Stimulated activated CD8-positive, alpha-beta memory T cell treated with anti-CD3 and anti-CD28 coated beads, Interleukin-15, amount 100 ng/mL, for 4 hours (primary cell): ENCODE data around the gene RNF26.
"Not testable (repeated sequence)": the region's sequence is repeated elsewhere in the genome, so short reads cannot be mapped to it uniquely, and the experiment has no call there.

ENCODE experiments used
- DNase-seq, 2 donors: peaks; one replicate each; pipeline ENCODE4 v3.0.0-alpha.2; 2020; ENCODE audit warnings: low read depth in 2 of 2

Gene RNF26

DNA sequence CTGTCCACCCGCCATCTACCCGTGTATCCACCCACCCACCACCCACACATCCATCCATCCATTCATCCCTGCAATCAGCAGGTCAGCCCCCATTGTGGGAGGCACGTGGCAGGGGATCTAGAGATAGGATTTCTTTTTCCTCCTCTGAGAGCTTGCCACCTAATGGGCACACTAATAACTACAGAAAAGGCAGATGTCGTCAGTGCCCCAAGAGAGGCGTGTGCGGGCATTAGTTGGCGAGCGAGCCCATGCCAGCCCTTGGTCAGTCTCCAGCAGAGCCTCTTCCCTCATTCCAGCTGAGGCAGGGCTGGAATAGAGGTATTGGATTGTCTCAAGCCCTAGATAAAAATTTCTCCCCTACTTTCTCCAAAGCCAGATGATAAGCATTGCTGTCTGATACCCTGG lies 37.5 kb downstream of the RNF26 start:
- no peak for DNase-seq

DNA sequence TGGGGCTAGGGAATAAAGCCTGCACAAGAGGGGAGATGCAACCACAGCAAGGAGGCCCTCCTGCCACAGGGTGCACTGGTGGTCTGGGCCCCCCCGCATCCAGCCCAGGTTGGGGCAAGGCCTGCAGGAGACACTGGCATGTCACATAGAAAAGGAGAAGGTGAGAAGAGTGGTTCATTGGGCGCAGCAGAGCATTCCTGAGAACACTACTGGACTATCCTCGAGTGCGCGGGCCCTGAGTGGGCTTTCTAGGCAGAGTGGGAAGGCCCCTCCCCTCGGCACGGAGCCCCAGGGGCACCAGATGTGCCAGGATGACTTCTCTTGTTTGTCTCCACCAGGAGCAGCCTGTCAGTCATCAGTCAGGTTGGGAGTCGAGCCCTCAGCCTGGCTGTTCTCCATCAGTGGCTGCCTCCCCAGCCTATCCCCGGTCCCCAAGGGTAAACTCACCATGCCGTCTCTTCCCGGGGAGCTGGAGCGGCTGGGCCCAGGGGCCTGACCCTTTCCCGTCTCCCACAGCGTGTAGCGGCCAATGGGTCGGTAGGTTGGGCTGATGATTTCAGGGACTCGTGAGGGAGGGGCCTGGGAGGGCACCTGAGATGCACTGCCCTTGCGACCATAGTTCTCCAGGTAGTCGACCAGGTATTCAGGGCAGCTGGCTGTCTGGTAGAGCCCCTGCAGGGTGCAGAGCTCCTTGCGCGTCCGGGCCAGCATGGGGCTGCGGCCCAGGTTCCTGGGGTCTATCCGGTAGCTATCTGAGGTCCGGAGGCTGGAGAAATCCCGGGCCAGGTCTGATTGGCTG lies 38.1 kb downstream of the RNF26 start:
- no peak for DNase-seq

DNA sequence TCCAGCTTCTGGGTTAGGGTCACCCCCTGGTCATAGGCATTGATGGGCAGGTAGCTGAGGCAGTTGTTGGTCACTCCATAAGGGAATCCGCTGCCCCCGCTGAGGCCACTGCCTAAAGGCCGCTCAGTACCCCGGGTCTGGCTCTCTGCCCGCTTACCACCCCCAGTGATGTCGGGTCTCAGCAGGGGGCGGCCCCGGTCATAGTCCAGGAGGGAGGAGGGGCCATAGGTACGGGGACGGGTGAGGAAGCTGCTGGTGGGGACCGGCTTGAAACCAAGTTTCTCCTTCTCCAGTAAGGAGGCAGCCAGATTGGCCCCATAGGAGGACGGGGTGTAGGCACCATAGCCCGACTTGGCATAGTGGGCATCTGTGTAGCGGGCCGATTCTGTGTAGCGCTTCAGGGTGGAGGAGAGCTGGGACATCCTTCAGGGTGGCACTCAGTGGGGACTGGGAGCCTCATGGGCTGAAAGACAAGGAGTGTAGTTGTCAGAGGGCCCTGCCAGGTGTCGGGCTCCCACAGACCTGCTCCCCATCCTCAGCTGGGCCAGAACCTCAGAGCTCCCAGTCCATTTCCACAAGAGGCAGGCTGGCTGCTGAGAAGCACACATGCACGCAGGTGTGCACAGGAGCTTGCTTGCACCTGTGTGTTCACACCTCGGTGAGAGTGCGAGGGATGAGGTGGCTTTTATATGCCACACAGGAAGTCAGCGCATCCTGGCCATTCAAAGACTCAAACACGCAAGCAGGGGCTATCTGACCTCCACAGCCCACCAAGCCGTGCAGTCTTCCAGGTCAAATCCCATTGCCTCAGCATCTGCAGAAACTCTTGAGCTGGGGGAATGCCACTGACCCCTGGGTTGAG lies 39.0 kb downstream of the RNF26 start:
- no peak for DNase-seq

DNA sequence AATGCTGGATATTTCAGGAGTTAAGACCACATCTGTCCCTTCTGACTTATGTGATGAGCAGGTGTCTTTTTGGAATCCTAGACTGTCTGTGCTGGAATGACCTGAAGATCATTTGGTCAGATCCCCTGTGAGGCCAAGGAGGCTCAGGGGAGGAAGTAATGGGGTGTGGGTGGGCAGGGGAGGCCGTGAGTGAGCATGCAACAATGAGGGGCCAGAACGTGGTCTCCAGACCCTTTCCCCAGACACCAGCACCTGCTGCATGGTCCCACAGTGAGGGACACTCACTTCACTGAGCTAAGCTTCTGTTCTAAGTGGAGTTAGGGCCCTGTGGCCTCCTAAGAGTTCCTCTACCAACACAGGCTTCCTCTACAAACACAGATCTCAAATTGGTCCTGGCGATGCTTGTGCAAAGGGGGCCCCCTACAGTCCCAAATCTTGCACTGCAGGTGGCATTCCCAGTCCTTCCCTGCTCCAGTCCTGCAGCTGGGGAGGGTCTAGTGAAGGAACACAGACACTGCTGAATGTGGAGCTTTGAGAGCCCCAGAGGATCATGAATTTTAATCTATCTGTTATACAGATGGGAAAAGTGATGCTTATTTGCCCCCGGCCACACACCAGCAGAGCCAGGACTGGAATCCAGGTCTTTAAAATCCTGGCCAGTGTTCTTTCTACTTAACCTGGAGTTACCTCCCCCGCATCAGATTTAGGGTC lies 39.7 kb downstream of the RNF26 start:
- DNase-seq: no peak

DNA sequence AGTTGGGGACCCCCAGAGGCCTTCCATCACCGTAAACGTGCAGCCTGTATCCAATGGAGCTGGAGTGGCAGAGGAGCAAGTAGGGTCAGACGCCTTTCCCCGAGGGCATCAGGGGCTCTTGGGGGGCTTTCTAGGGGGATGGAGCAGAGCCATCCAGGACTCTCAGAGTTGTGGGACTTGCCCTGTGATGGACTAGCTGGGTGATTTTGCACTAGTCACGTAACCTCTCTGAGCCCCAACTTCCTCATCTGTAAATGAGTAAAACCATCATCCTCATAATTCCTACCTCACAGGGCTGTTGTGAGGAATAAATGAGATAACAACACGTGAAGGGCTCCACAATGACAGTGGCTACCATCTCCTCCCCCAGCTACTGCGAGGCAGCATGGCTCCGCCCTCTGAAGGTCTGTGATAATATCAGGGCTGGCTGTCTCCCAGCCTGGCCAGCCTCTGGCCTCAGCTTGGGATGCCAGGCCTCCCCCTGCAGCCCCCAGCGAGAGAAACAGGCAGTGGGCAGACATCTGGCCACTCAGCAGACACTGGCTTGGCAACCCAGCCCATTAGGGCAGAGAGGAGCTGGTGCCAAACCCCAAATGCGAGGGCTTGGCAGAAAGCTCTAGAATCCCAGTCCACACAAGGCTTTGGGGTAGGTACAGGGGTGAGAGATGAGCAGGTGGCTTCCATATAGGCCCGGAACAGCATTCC lies 40.5 kb downstream of the RNF26 start:
- no peak for DNase-seq

DNA sequence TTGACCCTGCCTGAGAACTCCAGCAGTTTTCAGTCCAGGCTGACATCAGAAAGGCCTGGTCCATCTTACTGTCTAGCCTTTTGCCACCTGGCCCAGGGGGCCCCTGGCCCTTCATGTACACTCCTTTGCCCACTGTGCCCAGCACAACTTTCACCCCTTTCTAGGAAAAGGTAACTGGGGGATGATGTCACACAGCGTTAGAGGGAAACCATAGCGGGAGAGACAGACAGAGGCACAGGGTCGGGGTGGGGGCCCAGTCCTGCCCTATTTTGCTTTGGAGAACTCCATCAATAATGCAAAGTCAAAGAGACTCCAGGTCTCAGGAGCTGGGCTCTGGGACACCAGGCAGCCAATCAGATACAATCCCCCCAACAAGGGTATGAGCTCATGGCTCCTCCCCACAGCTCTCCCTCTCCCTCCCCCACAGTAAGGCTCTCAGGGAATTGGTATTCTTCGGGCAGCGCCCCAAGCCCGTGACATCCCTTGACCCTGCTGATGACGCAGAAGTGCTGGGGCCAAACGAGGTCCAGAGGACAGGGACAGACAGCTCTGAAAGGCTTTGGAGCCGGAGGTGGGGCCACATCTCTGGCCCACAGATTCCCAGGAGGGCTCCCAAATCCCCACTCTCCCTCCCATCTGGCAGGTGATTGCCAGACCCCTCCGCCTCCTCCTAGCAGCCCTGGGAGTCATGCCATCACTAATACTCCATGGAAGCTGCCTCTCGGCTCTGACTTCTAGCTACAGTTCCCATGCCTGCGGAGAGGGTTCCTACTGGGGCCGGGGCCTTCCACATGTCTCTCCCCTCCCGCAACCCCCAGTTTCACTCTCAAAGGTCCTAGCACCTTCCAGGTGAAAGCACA lies 41.2 kb downstream of the RNF26 start:
- DNase-seq: no peak

DNA sequence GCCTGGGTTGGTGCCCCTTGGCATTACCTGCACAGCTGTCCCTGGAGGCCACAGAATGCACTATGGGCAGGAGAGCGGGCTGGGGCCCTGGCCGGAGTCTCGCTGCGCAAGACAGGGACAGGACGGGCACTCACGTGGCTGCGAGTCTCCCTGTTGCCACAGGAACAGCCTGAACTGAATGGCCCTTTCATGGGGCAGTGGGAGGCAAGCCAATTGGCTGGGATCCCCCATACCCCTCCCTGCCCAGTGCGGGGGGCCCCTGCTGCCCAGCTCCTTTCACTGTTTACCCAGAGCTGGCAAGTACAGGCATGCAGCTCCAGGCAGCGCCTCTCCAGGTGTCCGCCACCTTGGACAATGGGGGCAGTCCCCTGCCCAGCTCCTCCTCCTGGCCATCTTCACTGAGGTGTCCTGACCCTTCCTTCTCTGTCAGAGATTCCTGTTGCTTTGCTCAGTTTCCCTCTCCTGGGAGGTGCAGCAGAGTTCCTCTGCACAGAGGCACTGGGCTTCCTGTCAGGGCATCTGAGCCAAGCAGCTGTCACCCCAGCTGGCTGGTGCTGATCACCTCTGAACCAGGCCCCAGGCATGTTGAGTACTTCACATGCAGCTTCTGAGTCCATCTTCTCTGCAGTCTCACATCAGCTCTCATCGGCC lies 42.0 kb downstream of the RNF26 start:
- no peak for DNase-seq

DNA sequence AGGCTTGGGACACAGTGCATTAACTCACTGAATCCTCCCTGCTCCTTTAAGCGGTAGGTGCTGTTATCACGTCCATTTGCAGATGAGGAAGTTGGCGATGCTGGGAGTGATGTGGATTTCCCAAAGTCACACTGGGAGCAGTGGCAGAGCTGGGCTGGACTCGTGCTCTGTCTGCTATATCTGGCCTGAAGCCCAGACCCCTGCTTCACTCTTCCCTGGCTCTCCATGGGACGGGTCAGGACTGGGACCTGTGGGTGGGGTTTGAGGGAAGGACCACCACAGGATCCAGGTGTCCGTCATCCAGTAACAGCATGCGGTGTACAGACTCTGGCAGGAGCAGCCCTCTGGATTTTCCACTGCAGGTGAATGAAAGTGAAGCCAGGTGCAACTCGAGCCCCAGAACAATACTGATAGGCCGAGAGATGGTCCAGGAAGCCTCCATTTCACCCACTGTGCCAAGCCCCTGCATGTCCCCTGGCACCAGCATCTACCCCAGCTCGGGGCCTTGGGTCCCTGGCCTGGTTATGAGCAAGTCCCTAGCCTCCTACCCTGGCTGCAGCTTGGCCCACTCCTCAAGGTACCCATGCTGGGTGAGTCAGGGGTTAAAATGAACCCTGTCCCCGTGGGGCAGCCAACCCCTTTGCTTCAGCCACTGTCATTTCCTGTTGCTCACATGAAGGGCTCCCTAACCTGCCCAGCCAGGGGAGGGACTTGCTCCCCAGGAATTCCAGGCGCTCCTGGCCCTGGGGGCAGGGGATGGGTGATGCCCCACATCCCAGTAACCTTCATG lies 43.0 kb downstream of the RNF26 start:
- no peak for DNase-seq

DNA sequence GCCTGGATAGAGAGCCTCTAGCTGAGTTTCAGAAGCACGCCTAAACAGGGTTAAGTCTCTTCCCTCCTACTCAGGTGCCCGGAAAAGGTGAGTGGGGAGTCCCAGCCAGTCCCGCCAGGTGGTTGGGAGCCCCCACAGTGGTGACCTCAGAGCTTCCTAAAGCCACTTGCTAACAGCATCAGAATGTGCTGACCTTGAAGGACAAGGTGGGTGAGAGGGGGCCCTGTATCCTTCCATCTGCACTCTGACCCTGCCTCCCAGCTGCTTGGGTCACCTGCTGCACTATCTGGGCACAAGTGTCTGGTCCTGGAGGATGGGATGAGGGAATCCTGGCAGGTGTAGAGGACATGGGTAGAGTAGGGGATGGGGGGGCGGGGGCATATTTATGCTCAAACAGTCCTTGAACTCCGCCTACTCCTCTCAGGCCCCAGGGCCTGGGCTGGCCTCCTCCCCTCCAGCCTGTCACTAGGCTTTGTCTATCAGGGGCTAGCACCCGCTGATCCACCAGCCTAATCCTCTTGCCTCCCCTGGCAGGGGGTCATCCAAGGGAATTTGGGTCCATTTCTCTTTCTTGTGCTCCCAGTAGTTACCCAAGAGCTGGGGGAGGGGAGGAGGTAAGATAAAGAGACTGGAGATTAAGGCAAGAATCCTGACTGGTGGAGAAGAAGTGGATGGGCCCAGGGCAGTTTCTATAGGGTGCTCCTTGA lies 43.8 kb downstream of the RNF26 start:
- no peak for DNase-seq

DNA sequence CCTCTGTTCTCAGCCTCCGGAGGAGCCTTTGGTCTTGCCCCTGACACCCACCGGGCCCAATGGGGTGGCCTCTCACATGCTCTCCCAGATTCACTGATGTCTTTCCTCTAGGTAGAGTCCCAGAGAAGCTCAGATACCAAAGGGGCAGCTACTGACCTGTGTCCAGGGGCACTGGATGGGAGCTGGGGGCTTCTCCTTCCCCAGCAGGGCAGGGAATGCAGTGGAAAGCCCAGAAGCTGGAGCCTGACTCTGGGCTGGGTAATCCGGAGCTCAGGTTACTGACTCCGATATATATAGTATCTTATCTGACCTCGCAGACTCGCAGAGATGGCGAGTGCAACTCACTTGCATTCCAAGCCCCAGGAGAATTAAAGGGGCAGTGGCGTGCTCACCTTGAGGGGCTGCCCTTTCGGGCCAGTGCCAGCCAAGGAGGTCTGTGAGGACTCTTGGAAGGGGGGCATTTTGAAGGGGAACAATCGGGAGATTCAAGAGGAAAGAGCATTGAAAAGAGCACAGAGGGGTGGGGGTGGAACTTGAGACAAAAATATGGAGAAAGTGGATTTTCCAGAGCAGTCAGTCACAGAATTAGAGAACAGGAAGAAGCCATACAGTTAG lies 44.6 kb downstream of the RNF26 start:
- no peak for DNase-seq

DNA sequence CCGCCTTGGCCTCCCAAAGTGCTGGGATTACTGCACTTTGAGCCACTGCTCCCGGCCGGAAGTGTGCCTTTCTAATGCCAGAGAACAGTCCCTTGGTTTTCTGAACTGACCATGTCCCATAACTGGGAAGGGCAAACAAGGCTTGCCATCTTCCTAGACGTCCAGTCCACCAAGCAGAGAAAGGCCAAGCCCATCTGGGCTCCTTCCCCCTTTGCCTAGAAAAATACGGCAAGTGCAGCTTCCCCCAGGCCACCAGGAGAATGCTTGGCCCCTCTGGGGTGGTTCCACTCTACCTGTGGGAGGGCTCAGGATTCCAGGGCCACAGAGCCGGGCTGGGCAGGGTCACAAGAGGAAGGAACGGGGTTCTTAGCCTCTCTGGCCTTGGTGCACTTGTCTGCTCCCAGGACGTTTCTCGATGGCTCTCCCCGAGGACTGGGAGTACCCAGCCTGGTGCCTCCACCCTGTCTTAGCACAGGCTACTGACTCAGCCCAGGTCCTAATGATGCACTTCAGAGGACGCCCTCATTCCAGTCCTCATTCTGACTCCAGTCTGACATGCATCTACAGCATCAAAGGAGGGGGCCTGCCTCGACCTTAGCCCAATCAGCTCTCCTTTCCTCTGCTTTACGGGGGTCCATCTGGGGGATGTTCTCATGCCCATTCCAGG lies 46.0 kb downstream of the RNF26 start:
- no peak for DNase-seq

DNA sequence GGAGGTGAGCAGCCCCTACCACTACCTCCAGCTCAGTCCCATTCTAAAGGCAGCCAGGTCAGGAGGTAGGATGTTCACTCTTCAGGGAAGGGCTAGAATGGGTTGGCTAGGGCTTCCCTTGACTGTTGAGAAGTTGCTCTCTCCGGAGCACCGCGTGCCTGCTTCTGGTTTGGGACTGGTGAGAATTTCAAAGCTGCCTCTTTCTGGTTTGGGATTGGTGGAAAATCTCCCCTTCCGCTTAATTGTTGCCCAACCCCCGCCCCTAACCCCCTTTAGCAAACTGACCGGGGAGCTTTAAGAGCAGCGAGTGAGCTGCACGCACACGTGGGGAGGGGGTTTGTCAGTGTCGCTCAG lies 46.5 kb downstream of the RNF26 start:
- DNase-seq: no peak

DNA sequence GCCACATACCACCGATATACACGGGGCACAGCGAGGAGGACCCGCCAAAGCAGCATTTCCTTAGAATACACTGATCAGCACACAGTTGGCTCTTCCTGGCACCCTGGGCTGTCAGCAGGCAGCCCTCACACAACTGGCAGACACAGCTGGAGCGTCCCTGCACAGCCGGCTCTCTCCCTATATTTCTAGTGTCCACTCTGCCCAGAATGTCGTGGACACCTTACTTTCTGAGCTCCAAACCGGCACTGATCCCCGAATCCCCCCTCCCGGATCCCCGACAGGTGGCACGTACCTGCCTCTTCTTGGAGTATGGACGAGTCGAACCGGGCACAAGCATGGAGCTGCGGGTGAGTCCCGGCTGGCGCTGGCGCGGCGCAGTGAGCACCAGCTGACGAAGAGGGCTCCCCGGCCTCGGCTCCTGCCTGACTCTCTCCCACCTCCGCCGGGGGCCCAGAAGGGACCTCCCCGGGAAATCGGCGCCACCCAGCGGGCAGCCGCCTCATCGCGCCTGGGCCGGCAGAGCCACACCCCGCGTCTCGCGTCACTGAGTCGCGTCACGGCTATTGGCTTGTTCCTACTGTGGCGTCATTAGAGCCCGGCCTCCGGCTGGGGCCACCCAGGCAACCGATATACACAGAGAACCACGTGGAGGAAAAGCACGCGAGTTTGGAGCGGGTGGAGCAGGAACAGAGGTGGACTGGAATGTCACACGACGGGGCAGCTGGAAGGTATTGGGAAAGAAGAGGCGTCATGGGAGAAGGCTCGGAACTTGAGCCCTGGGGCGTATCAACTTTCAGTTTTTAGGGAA lies 47.1 kb downstream of the RNF26 start, which contains the start of gene USP2:
TSS of gene USP2 (minus strand) at position 510 of the 808 bp plus-strand sequence. CDS start 8,210 bp downstream, outside the sequence.
- peak; percentile 93 to 94 for DNase-seq

DNA sequence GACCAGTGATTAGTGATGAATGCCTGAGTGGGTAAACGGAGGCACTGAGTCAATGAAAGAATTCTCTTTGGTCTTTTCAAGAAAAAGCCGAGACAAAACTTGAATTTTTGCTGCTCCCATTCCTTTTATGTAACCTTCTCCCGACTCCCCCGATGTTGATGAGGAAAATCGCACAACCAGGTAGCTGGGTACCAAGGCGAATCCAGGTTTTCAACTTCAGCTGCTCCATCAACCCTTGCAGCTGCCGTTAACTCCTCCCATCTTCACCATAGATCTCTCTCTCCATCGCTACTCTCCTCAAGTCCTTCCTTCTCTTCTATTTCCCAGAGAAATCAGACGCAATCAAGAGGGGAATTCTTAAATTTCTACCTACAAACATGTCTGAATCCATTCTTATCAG lies 47.8 kb downstream of the RNF26 start:
- DNase-seq: no peak

DNA sequence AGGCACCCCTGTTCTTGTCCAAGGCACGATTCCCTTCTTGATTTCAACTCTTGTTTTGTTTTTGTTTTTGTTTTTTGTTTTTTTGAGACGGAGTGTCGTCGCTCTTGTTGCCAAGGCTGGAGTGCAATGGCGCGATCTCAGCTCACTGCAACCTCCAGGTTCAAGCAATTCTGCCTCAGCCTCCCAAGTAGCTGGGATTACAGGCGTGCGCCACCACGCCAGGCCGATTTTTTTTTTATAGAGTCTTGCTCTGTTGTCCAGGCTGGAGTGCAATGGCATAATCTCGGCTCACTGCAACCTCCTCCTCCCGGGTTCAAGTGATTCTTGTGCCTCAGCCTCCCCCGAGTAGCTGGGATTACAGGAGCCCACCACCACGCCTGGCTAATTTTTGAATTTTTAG lies 48.2 kb downstream of the RNF26 start:
- not testable (repeated sequence) for DNase-seq

DNA sequence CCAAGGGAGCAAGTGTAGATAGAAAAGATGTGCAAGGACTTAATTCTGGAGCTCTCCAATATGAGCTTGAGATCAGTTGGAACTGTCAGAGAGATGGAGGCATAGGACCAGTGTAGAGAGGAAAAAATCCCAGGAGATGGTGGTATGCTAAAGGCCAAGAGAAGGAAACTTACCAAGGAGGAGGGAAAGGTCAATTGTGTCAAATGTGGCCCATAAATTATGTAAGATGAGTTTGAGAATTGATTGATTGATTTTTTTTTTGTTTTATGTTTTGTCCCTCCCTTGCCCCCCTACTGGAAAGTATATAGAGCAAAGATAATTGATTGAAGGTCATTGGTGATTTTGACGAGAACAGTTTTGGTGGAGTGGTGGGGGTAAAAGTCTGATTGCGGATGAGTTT lies 50.0 kb downstream of the RNF26 start:
- DNase-seq: no peak
